Smooth muscle cell (in vitro differentiated cells): ENCODE measurements around the gene WWOX. TPM values are rescaled to one million over a fixed set of nuclear protein-coding genes. Genes with fewer than 3 reads are reported as not detected.

Experiments used
- DNase-seq: peaks from one replicate; lab custom pipeline; 2025; ENCODE audit not compliant: unreplicated experiment; lab: John Stamatoyannopoulos, UW
- H2AFZ ChIP-seq: fragments of 200-600 bp; sonication (generic); 2 replicates; pipeline ENCODE4 v1.6.0; 2016; ENCODE audit warnings: antibody characterized with exemption, low read depth, mild to moderate bottlenecking
- H3F3A ChIP-seq: fragments of 200-600 bp; sonication (generic); 2 replicates; pipeline ENCODE4 v1.6.0; 2017; ENCODE audit warnings: antibody characterized with exemption, low read depth
- H3K27ac ChIP-seq: fragments of 200-600 bp; sonication (generic); 2 replicates; pipeline ENCODE4 v1.5.1; 2016; ENCODE audit warnings: low read depth, mild to moderate bottlenecking
- H3K27me3 ChIP-seq: fragments of 200-600 bp; sonication (generic); 2 replicates; pipeline ENCODE4 v1.6.1; 2016; ENCODE audit warnings: low read depth, mild to moderate bottlenecking
- H3K36me3 ChIP-seq: fragments of 200-600 bp; sonication (generic); 2 replicates; pipeline ENCODE4 v1.5.1; 2016; ENCODE audit warnings: low read depth
- H3K4me1 ChIP-seq: fragments of 200-600 bp; sonication (generic); 2 replicates; pipeline ENCODE4 v1.5.1; 2016; ENCODE audit warnings: low read depth
- H3K4me2 ChIP-seq: fragments of 200-600 bp; sonication (generic); 2 replicates; pipeline ENCODE4 v1.6.0; 2016; ENCODE audit warnings: mild to moderate bottlenecking
- H3K4me3 ChIP-seq: fragments of 200-600 bp; sonication (generic); 2 replicates; pipeline ENCODE4 v1.5.1; 2016; ENCODE audit warnings: mild to moderate bottlenecking
- H3K79me2 ChIP-seq: fragments of 200-600 bp; sonication (generic); 2 replicates; pipeline ENCODE4 v1.6.0; 2016; ENCODE audit warnings: low read depth, mild to moderate bottlenecking
- H3K9ac ChIP-seq: fragments of 200-600 bp; sonication (generic); 2 replicates; pipeline ENCODE4 v1.6.0; 2016; ENCODE audit warnings: low read depth
- H3K9me3 ChIP-seq: fragments of 200-600 bp; sonication (generic); replicated peaks from 2 replicates; pipeline ENCODE4 v1.5.1; 2016; ENCODE audit warnings: low read depth
- H4K20me1 ChIP-seq: fragments of 200-600 bp; sonication (generic); 2 replicates; pipeline ENCODE4 v1.6.0; 2016; ENCODE audit warnings: low read depth
- WGBS: methylation state at CpG from one replicate; pipeline ENCODE4 v1.1.7; 2016; ENCODE audit warnings: low lambda C conversion rate; 5-methylcytosine and 5-hydroxymethylcytosine counted together
- polyA plus RNA-seq: library from polyadenylated mRNA; unstranded; fragments of >200 nt; fragmentation: Nextera tagmentation; extraction: Ambion mirVana; gene quantifications from 2 replicates; pipeline ENCODE4 v1.2.1, GENCODE V29; 2016
- total RNA-seq: library from RNA; depleted of rRNA; stranded (reverse); fragments of >200 nt; gene quantifications from 2 replicates; pipeline ENCODE4 v1.2.3, GENCODE V29; 2014
- TF ChIP-seq, protein P1 (sequence below): fragments of 200-600 bp; sonication (generic); IDR thresholded peaks from 2 replicates; pipeline ENCODE4 v1.5.1; 2017; ENCODE audit warnings: borderline replicate concordance, mild to moderate bottlenecking, antibody characterized with exemption; ENCODE audit not compliant: insufficient read depth, poor library complexity, severe bottlenecking

The WWOX gene
- total and polyA plus RNA-seq, 2 experiments from 2014 or later, result 7.5 to 14.0 TPM

DNA sequence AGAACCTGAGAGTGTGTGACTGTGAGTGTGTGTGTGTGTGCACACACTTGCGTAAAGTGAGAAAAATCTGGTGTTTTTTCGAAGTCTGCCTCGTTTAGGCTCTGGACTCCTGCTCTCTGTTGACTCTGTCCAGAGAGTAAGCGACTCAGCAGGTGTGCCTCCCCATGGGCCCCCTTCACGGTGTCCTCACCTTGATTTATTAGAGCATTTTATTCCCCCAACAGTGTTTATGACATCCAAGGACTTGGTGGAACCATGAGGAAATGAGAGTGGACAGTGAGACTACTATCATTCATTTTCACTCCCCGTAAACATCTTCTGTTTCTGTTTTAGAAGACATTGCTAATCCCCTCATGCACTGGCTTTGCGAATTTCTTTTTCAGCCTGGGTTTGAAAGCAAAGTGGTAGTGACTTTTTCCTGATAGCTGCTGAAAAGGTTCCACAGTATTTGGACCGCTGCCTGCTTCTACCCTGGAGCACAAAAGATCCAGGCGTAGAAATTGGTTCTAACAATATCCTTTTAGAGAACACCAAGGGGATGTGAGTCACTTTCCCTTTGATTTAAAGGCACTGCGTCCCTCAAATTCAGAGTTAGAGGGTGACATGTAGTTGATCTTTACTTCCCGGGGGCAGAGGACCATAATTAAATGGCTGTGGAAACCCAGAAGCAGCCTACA, 218.2 kb downstream of the WWOX start:
- Histone ChIP-seq H3K27me3 (no peaks in the 10 kb centered on the region), H3K27ac (no peak overlapping the region), H2AFZ (peak overlapping the region; percentile 75), H3K9ac (no peak overlapping the region), H3F3A (no peaks in the 10 kb centered on the region), H3K9me3 (no peaks in the 10 kb centered on the region), H3K36me3 (no peaks in the 10 kb centered on the region), H3K4me3 (peak overlapping the region; percentile 4), H4K20me1 (no peaks in the 10 kb centered on the region), H3K4me2 (peak overlapping the region; percentile 79), H3K79me2 (no peaks in the 10 kb centered on the region), H3K4me1 (peaks cover 10% of the 10 kb centered on the region)
- no peak for DNase-seq
- TF ChIP-seq, protein P1, sequence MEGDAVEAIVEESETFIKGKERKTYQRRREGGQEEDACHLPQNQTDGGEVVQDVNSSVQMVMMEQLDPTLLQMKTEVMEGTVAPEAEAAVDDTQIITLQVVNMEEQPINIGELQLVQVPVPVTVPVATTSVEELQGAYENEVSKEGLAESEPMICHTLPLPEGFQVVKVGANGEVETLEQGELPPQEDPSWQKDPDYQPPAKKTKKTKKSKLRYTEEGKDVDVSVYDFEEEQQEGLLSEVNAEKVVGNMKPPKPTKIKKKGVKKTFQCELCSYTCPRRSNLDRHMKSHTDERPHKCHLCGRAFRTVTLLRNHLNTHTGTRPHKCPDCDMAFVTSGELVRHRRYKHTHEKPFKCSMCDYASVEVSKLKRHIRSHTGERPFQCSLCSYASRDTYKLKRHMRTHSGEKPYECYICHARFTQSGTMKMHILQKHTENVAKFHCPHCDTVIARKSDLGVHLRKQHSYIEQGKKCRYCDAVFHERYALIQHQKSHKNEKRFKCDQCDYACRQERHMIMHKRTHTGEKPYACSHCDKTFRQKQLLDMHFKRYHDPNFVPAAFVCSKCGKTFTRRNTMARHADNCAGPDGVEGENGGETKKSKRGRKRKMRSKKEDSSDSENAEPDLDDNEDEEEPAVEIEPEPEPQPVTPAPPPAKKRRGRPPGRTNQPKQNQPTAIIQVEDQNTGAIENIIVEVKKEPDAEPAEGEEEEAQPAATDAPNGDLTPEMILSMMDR, result no peak
- 42% methylated on average over 11 of the region's 11 CpGs for WGBS

GRCh38 chr16:78321620-78322360, 222.3 kb downstream of the WWOX start:
- no peaks in the 10 kb centered on the region for H3K9me3 ChIP-seq
- H3K79me2 ChIP-seq, result no peaks in the 10 kb centered on the region
- no peak overlapping the region for H3K27ac ChIP-seq
- 54% methylated on average over 9 of the region's 9 CpGs for WGBS
- no peaks in the 10 kb centered on the region for H4K20me1 ChIP-seq
- no peaks in the 10 kb centered on the region for H3F3A ChIP-seq
- no peaks in the 10 kb centered on the region for H3K27me3 ChIP-seq
- no peaks in the 10 kb centered on the region for H3K36me3 ChIP-seq
- H3K4me3 ChIP-seq, result no peak overlapping the region
- H3K4me2 ChIP-seq, result no peak overlapping the region
- H3K4me1 ChIP-seq, result peaks cover 20% of the 10 kb centered on the region
- DNase-seq, result no peak
- TF ChIP-seq, protein P1, result no peak
- no peak overlapping the region for H2AFZ ChIP-seq
- H3K9ac ChIP-seq, result no peak overlapping the region

- Histone ChIP-seq H3K4me3 (no peak overlapping the region), H3K9me3 (no peaks in the 10 kb centered on the region), H3K36me3 (no peaks in the 10 kb centered on the region), H3K27ac (no peak overlapping the region), H3F3A (no peaks in the 10 kb centered on the region), H3K27me3 (no peaks in the 10 kb centered on the region), H3K79me2 (no peaks in the 10 kb centered on the region), H4K20me1 (no peaks in the 10 kb centered on the region), H3K4me1 (peaks cover 12% of the 10 kb centered on the region), H3K4me2 (no peak overlapping the region), H3K9ac (no peak overlapping the region), H2AFZ (no peak overlapping the region)
- WGBS, result 92% methylated on average over 7 of the region's 7 CpGs
- TF ChIP-seq, protein P1, result no peak
- no peak for DNase-seq
These were observed 223.9 kb downstream of the WWOX start for GRCh38 chr16:78323315-78323714.
